HG03442 (cell line): ENCODE measurements around the gene RASSF4.
A peak's percentile ranks its signal among the peaks of the same experiment; 100 is the strongest.

Source experiments
- ATAC-seq: cut with Tn5 transposase; IDR thresholded peaks from one replicate; pipeline ENCODE4 v1.9.1; 2021; ENCODE audit warnings: mild to moderate bottlenecking, moderate library complexity; ENCODE audit not compliant: unreplicated experiment

Gene RASSF4

DNA sequence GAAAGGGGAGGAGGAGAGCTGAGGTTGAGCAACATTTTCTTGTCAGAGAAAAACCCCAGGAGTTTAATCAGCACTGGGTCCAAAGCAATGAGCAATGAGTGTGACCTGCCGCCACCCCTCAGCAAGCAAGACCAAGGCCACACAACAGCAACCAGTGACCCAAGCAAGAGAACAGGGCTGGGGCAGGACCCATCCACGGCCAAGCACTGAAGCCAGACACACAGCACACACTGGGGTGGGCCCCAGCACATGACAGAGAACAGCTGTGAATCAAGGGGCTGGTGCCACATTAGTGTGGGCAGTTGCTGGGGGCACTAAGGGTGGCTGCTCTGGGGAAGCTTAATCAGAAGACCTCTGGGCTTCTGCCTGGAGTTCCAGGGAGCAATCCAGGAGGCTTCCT lies 32.2 kb upstream of the RASSF4 start:
- ATAC-seq, result no peak

DNA sequence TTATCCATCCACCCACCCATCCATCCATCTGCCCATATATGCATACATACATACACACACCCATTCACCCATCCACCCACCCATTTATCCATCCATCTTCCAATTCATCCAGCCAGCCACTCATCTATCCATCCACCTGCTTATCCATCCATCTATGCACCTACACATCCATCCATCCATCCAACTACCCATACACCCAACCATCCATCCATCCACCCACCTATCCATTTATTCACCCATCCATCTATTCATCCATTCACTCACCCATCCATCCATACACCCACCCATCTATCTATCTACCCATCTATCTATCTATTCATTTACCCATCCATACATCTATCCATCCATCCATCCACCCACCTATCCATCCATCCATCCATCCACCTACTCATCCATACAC lies 31.1 kb upstream of the RASSF4 start:
- ATAC-seq, result no peak

DNA sequence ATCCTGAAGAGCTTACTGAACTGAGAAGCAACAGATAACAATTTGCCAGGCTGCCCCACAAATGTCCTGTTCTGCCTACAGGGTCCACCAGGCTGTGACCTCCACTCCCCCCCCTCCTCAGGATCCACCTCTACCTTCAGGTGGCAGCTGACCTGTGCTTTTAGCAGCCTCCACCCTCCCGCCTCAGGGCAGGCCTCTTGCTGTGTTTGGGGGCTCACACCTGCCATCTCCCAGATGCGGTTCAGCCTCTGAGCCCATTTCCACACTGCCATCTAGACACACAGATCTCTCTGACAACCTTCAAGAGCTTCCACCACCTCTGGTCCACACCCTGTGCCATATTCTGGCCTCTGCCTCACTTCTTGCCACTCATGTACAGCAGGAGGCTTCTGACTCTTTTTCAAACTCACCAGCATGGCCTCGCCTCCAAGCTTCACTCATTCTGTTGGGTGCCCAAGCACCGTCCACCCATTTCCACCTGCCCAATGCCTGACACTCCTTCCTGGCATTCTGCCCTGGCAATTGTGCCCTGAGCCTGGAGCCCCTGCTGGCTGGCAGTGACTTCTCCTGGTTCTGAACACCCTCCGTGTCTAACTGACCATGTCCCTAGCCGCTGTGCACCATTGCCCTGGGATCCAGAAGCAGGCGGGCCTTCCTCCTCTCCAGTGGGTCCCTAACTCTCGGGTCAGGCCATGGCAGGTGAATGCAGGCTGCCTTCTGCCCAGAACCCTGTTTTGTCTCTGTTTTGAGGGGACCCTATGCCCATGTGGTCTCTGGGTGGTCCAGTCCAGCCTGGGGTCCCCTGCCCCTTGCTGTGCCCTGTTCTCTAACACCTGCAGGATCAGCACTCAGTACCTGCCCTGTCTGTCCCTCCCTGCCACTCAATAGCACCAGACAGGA lies 30.0 kb upstream of the RASSF4 start:
- ATAC-seq, result no peak

DNA sequence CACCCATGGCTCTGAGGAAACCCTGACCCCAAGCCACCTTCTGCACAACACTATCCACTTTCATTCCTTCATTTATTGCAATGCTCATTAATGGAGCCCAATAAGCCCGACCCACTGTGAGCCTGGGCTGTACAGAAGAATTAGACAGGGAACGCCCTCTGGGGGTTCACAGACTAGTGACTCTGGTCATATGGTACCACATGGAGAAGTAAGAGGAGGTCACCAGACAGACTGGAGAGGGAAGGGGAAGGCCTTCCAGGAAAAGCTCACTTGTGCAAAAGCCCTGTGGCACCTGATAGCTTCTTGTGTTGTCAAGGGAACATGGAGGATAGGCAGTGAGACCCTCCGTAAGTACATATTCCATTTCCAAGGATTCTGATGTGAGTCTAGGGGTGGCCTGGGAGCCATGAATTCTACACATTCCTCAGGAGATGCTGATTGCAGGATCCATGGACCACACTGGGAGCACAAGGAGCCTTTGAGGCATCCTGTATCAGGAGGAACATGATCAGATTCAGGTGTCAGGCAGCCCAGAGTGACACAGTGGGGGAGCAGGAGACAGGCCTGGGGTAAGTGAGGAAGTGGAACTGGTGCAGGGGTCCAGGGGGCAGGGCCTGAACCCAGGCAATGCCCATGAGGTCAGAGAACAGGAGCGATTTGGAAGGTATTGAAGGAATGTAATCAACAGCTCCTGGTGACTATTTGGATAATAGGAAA lies 28.5 kb upstream of the RASSF4 start:
- ATAC-seq, result no peak

DNA sequence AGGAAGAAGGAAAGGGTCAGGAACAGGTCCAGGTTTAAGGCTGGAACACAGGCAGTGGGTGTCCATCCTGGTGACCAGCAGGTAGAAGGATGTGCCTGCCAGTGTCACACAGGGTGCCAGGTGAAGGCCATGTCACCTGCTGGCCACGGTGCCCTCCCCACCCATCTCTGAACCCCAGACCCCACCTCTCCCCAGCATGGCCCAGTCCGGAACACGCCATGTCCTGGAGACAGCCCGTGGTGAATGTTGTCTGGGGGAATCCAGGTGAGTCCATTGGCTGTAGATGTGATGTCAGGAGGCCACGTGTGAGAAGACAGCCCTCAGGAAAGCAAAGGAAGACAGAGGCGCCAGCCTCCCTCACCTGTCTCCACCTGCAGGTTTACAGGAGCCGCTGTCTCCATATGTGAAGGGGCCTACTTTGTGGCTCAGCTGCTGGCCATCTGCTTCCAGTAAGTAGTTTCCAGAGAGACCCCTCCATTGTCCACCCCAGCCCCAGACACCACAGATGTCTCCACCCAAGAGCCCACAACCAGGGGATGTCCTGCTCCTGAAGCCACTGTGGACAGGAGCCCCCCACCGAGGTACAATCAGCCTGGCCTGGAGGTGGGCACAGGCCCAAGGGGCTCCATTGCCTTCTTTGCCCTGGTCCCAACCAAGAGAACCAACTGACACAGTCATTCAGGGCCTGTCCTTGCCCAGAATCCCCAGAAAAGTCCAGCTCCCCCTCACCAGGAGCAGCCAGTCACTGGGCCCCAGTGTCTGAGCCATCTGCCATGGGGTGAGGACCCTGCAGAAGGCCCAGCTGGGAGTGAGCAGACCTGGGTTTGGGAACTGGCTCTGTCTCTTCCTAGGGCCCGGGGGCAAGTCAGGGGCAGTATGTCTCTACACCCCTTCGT lies 27.7 kb upstream of the RASSF4 start:
- ATAC-seq, result no peak

DNA sequence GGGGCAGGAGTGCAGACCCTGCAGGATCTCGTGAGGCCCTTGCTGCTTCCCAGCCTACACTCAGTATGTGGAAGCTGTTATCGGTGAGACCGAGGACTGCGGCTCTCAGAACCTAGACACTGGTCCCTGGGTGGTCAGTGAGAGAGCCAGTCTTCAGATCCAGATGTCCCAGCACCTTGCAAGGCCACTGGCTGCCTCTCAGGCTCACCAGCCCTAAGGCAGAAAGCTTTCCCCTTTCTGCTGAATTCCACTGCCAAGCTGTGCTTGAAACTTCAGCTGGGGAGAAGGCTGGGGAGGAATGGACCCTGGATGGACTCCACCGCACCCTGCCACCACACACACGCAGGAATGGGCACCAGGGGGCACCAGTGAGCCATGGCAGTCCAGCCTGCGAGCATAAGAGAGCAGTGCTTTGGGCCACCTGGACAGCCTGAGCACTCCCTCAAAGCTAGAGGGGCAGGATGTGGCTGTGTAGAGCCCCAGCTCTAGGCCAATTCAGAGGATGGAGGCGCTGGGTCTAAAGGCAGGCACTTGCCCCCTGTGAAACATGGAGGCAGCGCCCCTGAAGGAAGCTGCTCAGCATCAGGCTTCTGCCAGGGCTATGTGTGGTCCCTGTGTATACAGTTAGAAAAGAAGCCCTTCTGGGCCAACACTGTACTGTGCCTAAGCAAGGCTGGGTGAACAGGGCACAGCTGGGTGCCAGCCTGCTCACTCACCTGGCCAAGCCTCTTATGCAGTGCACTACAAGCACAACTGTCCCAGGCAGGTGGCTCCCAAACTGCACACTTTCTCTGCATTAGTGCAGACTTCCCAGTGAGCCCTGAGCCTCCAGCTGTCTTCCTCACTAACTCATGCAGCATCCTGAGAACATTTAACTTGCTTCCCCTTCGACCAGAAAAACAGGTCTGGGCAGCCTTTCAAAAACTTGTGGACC lies 26.8 kb upstream of the RASSF4 start:
- peak; percentile 94 for ATAC-seq

DNA sequence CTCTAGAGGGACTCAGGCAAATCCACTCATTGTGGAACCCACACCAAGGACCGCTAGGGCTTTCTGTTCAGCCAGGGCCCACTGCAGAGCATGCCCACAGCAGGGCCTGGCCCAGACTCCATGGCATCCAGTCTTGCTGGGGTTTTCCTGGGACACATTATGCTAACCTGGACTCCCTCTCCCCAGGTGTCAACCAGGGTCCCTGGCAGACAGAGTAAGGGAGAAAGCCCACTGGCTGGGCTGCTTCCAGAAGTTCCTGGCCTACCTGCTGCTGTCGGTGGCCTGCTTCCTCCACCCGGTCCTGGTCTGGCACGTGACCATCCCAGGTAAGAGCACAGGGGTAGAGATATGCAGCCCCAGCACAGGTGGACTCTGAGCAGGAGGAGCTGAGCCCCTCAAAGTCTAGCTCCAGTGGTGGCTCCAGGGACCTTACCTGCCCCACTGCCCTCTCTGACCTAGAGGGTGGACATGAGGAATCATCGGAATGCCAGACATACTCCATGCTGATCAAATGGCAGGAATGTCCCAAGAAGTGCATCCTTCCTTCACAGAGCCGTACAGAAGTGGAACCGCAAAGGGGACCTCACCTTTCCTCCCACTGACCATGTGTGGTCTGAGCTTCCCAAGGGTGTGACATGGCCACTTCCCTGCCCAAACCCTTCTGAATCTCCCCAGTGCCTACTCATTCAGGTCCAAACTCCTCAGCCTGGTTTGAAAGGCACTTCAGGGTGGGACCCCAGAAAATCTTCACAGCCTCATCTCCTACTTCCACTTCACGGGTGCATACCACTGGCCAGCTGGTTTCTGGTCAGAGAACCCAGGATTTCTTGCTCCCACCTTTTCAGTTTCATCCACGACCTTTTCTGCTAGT lies 25.9 kb upstream of the RASSF4 start:
- ATAC-seq, result no peak

DNA sequence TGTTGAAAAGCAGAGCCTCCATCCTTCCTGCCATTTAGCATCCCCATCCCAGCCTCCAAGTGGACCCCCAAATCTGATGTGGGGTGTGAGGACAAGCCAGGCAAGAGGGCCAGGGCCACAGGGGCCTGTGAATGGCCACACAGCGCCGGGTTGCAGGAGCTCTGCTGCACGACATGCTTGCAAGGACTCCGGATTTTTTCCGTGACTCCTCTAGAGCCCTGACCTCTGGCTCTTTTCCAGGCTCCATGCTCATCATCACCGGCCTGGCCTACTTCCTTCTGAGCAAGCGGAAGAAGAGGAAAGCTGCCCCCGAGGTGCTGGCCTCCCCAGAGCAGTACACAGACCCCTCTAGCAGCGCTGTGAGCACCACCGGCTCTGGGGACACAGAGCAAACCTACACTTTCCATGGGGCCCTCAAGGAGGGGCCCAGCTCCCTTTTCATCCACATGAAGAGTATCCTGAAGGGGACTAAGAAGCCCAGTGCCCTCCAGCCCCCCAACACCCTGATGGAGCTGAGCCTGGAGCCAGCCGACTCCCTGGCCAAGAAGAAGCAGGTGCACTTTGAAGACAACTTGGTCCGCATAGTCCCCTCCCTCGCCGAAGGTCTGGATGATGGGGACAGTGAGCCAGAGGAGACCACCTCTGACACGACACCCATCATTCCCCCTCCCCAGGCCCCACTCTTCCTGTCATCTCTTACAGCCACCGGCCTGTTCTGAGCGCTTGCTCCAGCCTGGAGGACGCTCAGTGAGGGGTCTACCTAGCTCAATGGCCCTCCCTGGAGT lies 25.0 kb upstream of the RASSF4 start:
- no peak for ATAC-seq

DNA sequence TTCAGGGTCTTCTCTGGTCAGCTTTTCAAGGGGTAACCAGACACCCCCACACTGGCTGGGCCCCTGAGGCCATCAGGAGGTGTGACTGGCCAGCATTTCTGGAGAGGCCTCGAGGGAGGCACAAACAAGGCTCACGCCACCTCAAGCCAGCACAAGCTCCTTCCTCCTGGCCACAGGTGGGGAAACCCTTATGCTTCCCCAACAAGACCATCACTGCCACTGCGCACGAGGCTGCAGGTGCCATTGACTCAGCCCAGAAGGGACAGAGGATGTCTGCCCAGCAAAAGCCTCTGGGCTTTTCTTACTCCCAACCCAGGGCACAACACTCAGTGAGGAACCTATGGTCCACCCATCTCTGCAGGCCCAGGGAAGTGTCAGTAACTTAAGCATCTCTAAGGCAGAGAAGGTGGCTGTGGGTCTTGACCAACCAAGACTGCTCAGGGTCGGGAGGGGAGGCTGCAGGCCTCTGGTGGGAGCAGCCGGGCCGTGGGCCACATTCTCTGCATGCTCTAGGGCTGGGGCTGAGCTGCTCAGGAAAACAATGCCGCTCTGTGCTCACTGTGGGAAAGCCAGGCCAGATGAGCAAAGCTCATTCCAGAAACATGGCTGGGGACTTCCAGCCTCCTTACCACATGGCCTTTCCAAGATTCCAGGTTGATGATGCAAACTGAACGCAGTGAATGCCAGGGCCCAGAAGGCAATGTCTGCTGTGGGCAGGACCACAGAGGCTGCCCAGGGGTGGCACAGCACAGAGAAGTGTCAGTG lies 24.2 kb upstream of the RASSF4 start:
- ATAC-seq, result no peak

DNA sequence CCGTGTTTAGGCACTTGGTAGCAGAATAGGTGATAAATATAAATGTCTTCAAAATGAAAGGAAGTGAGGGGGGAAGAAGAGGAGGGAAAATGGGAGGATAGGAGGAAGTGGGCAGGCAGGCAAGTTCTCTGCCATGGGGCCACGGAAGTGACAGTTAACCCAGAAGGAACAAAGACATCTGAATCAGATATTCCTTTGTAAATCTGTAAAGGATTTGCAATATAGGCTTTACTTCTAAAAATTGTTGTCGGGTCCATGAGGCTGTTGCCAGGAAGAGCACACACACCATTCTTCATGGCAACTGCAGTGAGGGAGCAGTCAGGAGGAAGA lies 23.7 kb upstream of the RASSF4 start:
- no peak for ATAC-seq

DNA sequence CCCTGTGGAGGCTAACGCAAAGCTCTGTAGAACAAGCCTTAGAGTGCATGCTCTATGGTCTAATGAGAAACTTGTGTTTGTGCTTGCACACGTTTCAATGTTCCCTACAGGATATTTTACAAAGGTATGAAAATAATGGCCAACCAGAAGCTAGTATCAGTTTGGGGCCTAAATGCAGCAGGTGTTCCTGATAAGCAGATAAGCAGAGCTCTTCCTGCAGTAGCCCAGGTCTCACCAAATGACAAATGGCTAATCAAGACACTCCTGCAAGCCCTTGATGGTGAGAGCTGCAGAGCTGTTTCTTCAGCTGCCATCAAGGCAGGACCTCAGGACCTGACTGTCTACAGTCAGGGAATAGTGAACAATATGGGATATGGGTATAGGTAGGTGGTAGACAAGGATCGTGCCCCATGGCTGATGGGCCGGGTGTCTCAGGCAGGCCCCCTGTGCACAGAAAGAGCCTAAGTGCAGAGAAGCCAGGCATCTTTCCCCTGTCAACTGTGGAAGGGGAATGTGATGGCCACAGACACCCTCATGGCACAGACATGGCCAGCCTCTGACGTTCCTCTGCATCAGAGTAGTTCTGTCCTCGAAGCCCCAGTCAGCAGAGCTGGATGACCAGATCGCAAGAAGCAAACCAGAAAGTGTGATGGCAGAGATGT lies 23.2 kb upstream of the RASSF4 start:
- ATAC-seq, result no peak

DNA sequence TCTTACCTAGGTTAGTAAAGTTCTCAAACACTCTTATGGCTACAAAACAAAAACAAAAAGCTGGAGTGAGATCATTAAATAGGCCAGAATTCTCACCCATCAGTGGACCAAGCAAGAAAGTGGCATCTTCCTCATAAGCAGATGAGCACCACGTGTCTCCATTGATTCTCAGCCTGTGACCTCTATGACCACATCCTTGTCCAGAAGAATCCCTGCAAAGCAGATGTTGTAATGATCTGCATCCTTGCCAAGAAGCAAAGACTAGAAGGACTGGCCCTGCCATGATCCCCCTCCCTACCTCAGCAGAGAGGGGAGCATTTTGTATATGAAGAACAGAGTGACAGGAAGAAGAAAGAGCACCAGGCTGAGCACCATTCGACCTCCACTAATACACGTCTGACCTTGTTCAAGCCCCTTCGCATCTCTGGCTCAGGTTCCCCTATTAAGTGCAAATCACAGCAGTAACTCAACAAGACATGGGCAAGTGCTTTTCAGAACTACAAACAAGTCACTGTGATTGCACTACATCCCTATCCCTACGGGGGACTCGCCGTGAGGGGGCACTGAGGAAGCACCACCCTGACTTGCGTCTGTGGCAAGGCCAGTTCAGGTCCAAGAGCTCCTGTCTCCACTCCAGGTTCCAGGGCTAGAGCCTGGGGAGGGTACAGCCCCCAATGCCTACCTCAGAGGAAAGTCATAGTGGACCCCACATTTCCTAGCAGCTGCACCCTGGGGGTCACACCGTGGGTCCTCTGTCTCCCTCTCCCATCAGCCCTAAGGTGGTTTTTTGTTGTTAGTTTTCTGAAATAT lies 22.2 kb upstream of the RASSF4 start:
- no peak for ATAC-seq

DNA sequence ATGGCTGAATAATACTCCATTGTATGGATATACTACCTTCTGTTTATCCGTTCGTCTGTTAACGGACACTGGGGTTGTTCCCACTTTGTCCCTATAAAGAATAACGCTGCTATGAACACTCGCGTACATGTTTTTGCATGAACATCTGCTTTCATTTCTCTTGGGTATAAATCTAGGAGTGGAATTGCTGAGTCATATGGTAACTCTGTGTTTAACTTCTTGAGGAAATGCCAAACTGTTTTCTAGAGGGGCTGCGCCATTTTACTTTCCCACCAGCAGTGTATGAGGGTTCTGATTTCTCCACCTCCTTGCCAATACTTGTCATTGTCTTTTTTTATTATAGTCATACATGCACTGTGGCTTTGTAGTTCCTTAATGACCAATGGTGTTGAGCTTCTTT lies 20.6 kb upstream of the RASSF4 start:
- ATAC-seq, result no peak

DNA sequence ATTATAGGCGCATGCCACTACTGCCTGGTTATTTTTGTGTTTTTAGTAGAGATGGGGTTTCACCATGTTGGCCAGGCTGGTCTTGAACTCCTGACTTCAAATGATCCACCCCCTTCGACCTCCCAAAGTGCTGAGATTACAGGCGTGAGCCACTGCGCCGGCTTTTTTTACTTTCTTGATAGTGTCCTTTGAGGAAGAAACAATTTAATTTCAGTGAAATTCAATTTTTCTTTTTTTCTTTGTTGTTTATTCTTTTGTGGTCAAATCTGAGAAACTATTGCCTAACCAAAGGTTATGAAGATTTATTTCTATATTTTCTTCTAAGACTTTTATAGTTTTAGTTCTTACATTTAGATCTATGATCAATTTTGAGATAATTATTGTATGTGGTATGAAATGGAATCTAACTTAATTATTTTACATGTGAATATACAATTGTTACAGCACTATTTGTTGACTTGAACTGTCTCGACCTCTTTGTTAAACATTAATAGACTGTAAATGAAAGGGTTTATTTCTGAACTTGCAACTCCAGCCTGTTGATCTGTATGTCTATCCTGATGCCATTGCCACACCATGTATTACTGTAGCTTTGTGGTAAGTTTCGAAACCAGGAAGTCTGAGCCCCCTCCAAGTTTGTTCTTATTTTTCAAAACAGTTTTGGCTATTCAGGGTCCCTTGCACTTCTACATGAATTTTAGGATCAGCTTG lies 19.8 kb upstream of the RASSF4 start:
- no peak for ATAC-seq

DNA sequence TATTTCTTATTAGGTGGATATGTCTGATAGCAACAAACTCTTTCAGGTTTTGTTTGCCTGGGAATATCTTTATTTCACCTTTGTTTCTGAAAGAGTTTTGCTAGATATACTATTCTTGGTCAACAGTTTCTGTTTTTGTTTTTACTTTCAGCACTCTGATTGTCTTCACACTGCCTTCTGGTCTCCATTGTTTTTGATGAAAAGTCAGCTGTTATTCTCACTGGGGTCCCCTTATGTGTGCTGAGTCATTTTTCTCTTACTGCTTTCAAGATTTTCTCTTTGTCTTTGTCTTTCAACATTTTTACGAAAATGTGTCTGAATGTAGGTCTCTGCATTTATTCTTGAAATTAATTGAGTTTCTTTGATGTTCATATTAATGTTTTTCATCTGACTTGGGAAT lies 15.2 kb upstream of the RASSF4 start:
- ATAC-seq, result no peak

DNA sequence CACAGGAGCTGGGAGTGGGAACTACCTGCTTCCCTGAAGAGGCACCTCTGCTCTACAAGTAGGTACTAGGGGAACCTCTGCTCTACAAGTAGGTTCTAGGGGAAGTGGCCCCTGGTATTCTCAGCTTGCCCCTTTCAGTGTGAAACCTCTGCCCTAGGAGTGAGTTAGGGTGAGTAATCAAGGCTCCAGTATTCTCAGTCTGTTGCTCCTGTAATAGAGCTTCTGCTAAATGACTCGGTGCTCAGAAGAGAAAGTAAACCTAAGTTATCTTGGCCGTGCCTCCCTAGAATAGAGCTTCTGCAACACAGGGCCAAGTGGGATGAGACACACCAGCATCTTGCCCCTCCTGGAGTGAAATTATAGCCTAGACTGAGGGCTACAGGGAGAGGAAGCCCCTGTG lies 13.4 kb upstream of the RASSF4 start:
- ATAC-seq, result peak; percentile 79
